ENCODE results near the gene LPXN. TPM values are rescaled to one million over a fixed set of nuclear protein-coding genes. Genes with fewer than 3 reads are reported as not detected.

LPXN gene
- total and polyA plus RNA-seq, 10 of the 15 experiments (the other 5 are each of a cell fraction or from before 2014, with no cell fraction given) = 131 to 349 (median 201) TPM

DNA sequence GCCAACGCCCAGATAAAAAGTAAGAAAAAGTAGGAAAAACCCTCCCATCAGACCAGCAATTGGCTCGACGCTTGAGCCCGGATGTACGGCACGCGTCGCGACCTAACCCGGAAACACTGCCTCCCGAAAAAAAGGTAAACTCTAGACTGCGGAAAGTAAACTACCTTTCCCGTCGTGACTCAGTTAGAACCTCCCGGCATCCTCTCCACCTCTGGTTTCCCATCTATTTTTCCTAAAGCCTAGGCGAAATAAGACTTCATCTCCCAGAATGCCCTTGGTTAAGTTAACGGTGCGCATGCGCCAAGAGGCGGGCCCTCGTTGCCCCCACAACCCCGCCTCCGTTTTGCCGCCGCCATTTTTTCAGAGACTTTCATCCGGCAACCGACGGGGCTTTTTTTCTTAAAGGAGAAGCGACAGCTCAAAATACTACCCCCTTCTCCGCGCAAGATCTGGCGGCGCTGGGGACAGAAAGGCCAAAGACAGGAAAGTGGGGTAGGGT, 2.5 kb upstream of the LPXN start (continued):
- TF ChIP-seq STAT1 (conservative IDR thresholded peaks at IDR 0.05) (0 out of 2 replicates have a peak, but pooled peaks have one; percentile 39), POLR2AphosphoS5 (IDR thresholded peaks at IDR 0.05; ENCODE audit: low read length) (peak; percentile 34), ZNF384 (IDR thresholded peaks at IDR 0.05; ENCODE audit: borderline replicate concordance, low read depth, low read length) (peak; percentile 91), IKZF2 (IDR thresholded peaks at IDR 0.05) (peak in 1 of 2 experiments; percentile 64; a peak in 3 of 4 replicates), IKZF1 (conservative IDR thresholded peaks at IDR 0.05) (peak; percentile 97), FOXK2 (IDR thresholded peaks at IDR 0.05) (no peak), KLF5 (IDR thresholded peaks at IDR 0.05; ENCODE audit: partially characterized antibody) (peak; percentile 85), PAX8 (IDR thresholded peaks at IDR 0.05) (0 out of 2 replicates have a peak, but pooled peaks have one; percentile 59), HDGF (IDR thresholded peaks at IDR 0.05) (0 out of 2 replicates have a peak, but pooled peaks have one; percentile 9), SREBF2 (IDR thresholded peaks at IDR 0.05; ENCODE audit: low read length) (no peak)
- TF ChIP-seq, protein P1, sequence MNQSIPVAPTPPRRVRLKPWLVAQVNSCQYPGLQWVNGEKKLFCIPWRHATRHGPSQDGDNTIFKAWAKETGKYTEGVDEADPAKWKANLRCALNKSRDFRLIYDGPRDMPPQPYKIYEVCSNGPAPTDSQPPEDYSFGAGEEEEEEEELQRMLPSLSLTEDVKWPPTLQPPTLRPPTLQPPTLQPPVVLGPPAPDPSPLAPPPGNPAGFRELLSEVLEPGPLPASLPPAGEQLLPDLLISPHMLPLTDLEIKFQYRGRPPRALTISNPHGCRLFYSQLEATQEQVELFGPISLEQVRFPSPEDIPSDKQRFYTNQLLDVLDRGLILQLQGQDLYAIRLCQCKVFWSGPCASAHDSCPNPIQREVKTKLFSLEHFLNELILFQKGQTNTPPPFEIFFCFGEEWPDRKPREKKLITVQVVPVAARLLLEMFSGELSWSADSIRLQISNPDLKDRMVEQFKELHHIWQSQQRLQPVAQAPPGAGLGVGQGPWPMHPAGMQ (IDR thresholded peaks at IDR 0.05; ENCODE audit: borderline replicate concordance) = no peak
- TF ChIP-seq, protein P2, sequence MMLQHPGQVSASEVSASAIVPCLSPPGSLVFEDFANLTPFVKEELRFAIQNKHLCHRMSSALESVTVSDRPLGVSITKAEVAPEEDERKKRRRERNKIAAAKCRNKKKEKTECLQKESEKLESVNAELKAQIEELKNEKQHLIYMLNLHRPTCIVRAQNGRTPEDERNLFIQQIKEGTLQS (IDR thresholded peaks at IDR 0.05; ENCODE audit: borderline replicate concordance, extremely low read depth, low read depth, low read length) = peak; percentile 44; the same call in 1 of the 2 replicates
- TF ChIP-seq, protein P3, sequence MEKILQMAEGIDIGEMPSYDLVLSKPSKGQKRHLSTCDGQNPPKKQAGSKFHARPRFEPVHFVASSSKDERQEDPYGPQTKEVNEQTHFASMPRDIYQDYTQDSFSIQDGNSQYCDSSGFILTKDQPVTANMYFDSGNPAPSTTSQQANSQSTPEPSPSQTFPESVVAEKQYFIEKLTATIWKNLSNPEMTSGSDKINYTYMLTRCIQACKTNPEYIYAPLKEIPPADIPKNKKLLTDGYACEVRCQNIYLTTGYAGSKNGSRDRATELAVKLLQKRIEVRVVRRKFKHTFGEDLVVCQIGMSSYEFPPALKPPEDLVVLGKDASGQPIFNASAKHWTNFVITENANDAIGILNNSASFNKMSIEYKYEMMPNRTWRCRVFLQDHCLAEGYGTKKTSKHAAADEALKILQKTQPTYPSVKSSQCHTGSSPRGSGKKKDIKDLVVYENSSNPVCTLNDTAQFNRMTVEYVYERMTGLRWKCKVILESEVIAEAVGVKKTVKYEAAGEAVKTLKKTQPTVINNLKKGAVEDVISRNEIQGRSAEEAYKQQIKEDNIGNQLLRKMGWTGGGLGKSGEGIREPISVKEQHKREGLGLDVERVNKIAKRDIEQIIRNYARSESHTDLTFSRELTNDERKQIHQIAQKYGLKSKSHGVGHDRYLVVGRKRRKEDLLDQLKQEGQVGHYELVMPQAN (conservative IDR thresholded peaks at IDR 0.05) = no peak
- TF ChIP-seq, protein P4, sequence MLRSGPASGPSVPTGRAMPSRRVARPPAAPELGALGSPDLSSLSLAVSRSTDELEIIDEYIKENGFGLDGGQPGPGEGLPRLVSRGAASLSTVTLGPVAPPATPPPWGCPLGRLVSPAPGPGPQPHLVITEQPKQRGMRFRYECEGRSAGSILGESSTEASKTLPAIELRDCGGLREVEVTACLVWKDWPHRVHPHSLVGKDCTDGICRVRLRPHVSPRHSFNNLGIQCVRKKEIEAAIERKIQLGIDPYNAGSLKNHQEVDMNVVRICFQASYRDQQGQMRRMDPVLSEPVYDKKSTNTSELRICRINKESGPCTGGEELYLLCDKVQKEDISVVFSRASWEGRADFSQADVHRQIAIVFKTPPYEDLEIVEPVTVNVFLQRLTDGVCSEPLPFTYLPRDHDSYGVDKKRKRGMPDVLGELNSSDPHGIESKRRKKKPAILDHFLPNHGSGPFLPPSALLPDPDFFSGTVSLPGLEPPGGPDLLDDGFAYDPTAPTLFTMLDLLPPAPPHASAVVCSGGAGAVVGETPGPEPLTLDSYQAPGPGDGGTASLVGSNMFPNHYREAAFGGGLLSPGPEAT (IDR thresholded peaks at IDR 0.05; ENCODE audit: low read depth) = peak; percentile 97

Data from GM12878 (cell line).